ENCODE measurements around the gene ANGPTL1.

The ANGPTL1 gene

DNA sequence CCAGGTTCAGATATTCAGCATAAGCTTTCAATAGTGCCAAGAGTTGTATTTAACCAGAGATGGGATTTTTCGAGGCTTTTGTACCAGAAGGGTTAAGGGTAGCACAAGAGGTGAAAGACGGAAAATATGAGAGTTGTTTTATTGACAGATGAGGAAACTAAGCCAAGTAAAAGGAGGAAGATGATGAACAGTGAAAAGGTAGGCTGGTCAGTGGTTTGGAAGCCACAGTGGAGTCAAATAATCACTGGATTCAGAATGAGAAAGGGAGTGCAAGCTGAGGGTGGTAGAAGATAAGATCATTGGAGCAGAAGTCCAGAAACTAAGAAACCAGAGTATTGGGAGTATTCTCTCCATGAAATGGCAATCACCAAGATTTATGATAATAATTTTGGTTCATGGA is 45.7 kb downstream of the ANGPTL1 start:
- Histone ChIP-seq H3K27me3 (ENCODE audit: control insufficient read depth in 1 of 2, insufficient read depth in 1 of 2, low read length in 2 of 2) (no peaks in the 10 kb centered on the region), H3K4me1 (ENCODE audit: control insufficient read depth, insufficient read depth, low read depth, low read length) (no peaks in the 10 kb centered on the region), H3K4me2 (ENCODE audit: low read length, poor library complexity, severe bottlenecking) (no peak overlapping the region), H3K4me3 (ENCODE audit: insufficient read depth in 1 of 2, low read depth in 1 of 2, low read length in 2 of 2) (no peak overlapping the region), H3K79me1 (replicated peaks; ENCODE audit: low read length, poor library complexity, severe bottlenecking) (peaks cover 10% of the 10 kb centered on the region), H2AFZ (ENCODE audit: low read depth, low read length) (no peak overlapping the region), H3K9ac (ENCODE audit: low read length) (no peak overlapping the region), H4K91ac (ENCODE audit: low read length) (no peak overlapping the region), H2BK5ac (ENCODE audit: low read depth, low read length, poor library complexity, severe bottlenecking) (no peak overlapping the region), H3K4ac (ENCODE audit: low read depth in 1 of 2, low read length in 2 of 2) (no peak overlapping the region), H3K9me3 (ENCODE audit: control insufficient read depth, low read length) (no peaks in the 10 kb centered on the region), H3K18ac (ENCODE audit: low read depth in 1 of 2, low read length in 2 of 2) (no peak overlapping the region), H3K14ac (ENCODE audit: low read length in 2 of 2) (no peak overlapping the region), H3K36me3 (ENCODE audit: control insufficient read depth in 1 of 2, insufficient read depth in 2 of 2, low read depth in 1 of 2, low read length in 2 of 2) (peaks cover 7 to 78% of the 10 kb centered on the region in 2 experiments), H2AK5ac (ENCODE audit: low read length, severe bottlenecking) (no peak overlapping the region), H2BK15ac (ENCODE audit: low read depth, poor library complexity, severe bottlenecking) (no peak overlapping the region), H3K27ac (ENCODE audit: low read length, poor library complexity, severe bottlenecking) (no peak overlapping the region), H3K23ac (ENCODE audit: low read length in 2 of 2) (no peak overlapping the region), H4K8ac (ENCODE audit: low read length) (no peak overlapping the region), H2BK120ac (ENCODE audit: low read depth, low read length) (no peak overlapping the region), H2BK12ac (ENCODE audit: low read length in 2 of 2) (no peak overlapping the region)
- no peak for DNase-seq
- 97% methylated on average over 2 of the region's 2 CpGs for WGBS

DNA sequence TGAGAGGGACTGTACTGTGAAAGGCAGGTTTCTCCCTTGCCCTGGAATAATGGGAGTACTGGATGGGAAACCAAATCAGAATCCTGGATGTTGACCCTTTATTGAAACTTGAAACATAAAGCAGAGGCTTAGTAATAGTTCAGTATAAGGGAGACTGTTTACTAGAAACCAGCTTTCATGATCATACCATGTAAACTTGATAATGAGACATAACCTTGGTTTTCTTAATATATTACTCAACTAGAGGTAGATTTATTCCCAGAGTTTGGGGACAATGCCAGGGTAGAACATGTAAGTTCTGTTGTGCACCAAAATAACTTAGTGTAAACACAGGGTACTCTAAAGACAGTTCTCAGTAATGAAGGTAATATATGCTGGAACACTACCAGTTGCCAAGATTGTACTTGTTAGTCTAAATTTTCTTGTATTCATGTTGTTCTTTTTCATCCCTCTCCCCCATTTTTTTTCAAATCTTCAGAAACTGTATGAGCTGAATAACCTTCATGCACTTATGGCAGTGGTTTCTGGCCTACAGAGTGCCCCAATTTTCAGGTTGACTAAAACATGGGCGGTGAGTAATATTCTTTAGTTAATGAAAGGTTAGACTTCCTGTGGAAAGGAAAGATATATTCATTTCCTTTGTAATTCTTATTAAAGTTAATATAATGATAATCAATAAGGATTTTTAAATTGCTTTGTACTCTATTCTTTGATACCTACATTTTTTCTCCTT is 49.6 kb downstream of the ANGPTL1 start:
- H2BK12ac ChIP-seq (ENCODE audit: low read length in 2 of 2) = no peak overlapping the region
- no peak for DNase-seq
- H3K79me1 ChIP-seq (replicated peaks; ENCODE audit: low read length, poor library complexity, severe bottlenecking) = peaks cover 13% of the 10 kb centered on the region
- H4K91ac ChIP-seq (ENCODE audit: low read length) = no peak overlapping the region
- H3K4me1 ChIP-seq (ENCODE audit: control insufficient read depth, insufficient read depth, low read depth, low read length) = no peaks in the 10 kb centered on the region
- WGBS = no CpG with 5 or more reads among the region's 1 CpG
- H2AK5ac ChIP-seq (ENCODE audit: low read length, severe bottlenecking) = no peak overlapping the region
- no peak overlapping the region for H2BK5ac ChIP-seq (ENCODE audit: low read depth, low read length, poor library complexity, severe bottlenecking)
- no peak overlapping the region for H3K27ac ChIP-seq (ENCODE audit: low read length, poor library complexity, severe bottlenecking)
- no peak overlapping the region for H2AFZ ChIP-seq (ENCODE audit: low read depth, low read length)
- no peaks in the 10 kb centered on the region for H3K27me3 ChIP-seq (ENCODE audit: control insufficient read depth in 1 of 2, insufficient read depth in 1 of 2, low read length in 2 of 2)
- H2BK15ac ChIP-seq (ENCODE audit: low read depth, poor library complexity, severe bottlenecking) = no peak overlapping the region
- H3K4ac ChIP-seq (ENCODE audit: low read depth in 1 of 2, low read length in 2 of 2) = no peak overlapping the region
- H3K4me2 ChIP-seq (ENCODE audit: low read length, poor library complexity, severe bottlenecking) = no peak overlapping the region
- no peak overlapping the region for H3K18ac ChIP-seq (ENCODE audit: low read depth in 1 of 2, low read length in 2 of 2)
- no peak overlapping the region for H3K9ac ChIP-seq (ENCODE audit: low read length)
- H3K14ac ChIP-seq (ENCODE audit: low read length in 2 of 2) = no peak overlapping the region
- no peak overlapping the region for H4K8ac ChIP-seq (ENCODE audit: low read length)
- H3K23ac ChIP-seq (ENCODE audit: low read length in 2 of 2) = no peak overlapping the region
- H2BK120ac ChIP-seq (ENCODE audit: low read depth, low read length) = no peak overlapping the region
- peaks cover 3 to 62% of the 10 kb centered on the region in 2 experiments for H3K36me3 ChIP-seq (ENCODE audit: control insufficient read depth in 1 of 2, insufficient read depth in 2 of 2, low read depth in 1 of 2, low read length in 2 of 2)
- no peaks in the 10 kb centered on the region for H3K9me3 ChIP-seq (ENCODE audit: control insufficient read depth, low read length)
- no peak overlapping the region for H3K4me3 ChIP-seq (ENCODE audit: insufficient read depth in 1 of 2, low read depth in 1 of 2, low read length in 2 of 2)

DNA sequence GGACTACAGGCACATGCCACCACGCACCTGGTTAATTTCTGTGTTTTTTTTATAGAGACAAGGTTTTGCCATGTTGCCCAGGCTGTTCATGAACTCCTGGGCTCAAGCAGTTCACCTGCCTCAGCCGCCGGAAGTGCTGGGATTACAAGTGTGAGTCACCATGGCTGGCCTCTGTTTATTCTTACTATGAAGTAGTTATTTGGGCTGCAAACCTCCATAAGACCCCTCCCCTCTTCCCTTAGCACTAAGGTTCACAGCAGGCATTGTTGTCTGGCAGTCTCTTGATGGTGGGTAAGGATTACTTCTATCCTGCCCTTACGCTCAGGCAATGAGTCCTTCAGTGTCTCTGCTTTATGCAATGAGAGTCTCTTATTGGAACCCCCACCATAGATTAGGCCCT is 51.8 kb downstream of the ANGPTL1 start:
- Histone ChIP-seq H3K27ac (ENCODE audit: low read length, poor library complexity, severe bottlenecking) (no peak overlapping the region), H3K79me1 (replicated peaks; ENCODE audit: low read length, poor library complexity, severe bottlenecking) (peaks cover 19% of the 10 kb centered on the region), H3K36me3 (ENCODE audit: control insufficient read depth in 1 of 2, insufficient read depth in 2 of 2, low read depth in 1 of 2, low read length in 2 of 2) (peaks cover 3 to 62% of the 10 kb centered on the region in 2 experiments), H3K14ac (ENCODE audit: low read length in 2 of 2) (no peak overlapping the region), H3K27me3 (ENCODE audit: control insufficient read depth in 1 of 2, insufficient read depth in 1 of 2, low read length in 2 of 2) (no peaks in the 10 kb centered on the region), H3K23ac (ENCODE audit: low read length in 2 of 2) (no peak overlapping the region), H2BK15ac (ENCODE audit: low read depth, poor library complexity, severe bottlenecking) (no peak overlapping the region), H2BK12ac (ENCODE audit: low read length in 2 of 2) (no peak overlapping the region), H3K18ac (ENCODE audit: low read depth in 1 of 2, low read length in 2 of 2) (no peak overlapping the region), H2AK5ac (ENCODE audit: low read length, severe bottlenecking) (no peak overlapping the region), H4K8ac (ENCODE audit: low read length) (no peak overlapping the region), H3K4me2 (ENCODE audit: low read length, poor library complexity, severe bottlenecking) (no peak overlapping the region), H3K4me3 (ENCODE audit: insufficient read depth in 1 of 2, low read depth in 1 of 2, low read length in 2 of 2) (no peak overlapping the region), H2AFZ (ENCODE audit: low read depth, low read length) (no peak overlapping the region), H4K91ac (ENCODE audit: low read length) (no peak overlapping the region), H3K4me1 (ENCODE audit: control insufficient read depth, insufficient read depth, low read depth, low read length) (no peaks in the 10 kb centered on the region), H3K4ac (ENCODE audit: low read depth in 1 of 2, low read length in 2 of 2) (no peak overlapping the region), H2BK120ac (ENCODE audit: low read depth, low read length) (no peak overlapping the region), H2BK5ac (ENCODE audit: low read depth, low read length, poor library complexity, severe bottlenecking) (no peak overlapping the region), H3K9ac (ENCODE audit: low read length) (no peak overlapping the region), H3K9me3 (ENCODE audit: control insufficient read depth, low read length) (no peaks in the 10 kb centered on the region)
- WGBS = 84% methylated on average over 3 of the region's 4 CpGs
- no peak for DNase-seq

DNA sequence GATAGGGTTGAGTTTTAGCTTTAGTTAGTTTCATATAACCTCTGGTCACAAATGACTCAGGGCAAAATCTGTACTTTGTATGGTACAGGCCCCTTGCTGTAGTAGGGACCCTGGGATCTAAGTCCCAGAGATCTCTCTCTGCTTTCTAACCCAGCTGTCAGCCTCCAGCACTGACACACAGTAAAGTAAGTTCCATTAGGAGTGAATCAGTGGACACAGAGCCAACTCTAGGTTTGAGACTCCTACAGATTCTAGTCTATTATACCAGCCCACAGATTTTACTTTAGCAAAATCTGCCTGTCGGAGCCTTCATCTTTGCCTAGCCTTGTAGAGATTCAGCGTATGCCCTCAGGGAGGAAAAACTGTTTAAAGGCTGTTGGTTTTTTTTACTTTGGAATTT is 52.5 kb downstream of the ANGPTL1 start:
- H3K18ac ChIP-seq (ENCODE audit: low read depth in 1 of 2, low read length in 2 of 2) = no peak overlapping the region

More for the DNA sequence above, 52.5 kb downstream of the ANGPTL1 start:
- DNase-seq = no peak
- no peak overlapping the region for H3K14ac ChIP-seq (ENCODE audit: low read length in 2 of 2)
- no peak overlapping the region for H2AK5ac ChIP-seq (ENCODE audit: low read length, severe bottlenecking)
- H3K36me3 ChIP-seq (ENCODE audit: control insufficient read depth in 1 of 2, insufficient read depth in 2 of 2, low read depth in 1 of 2, low read length in 2 of 2) = peaks cover 3 to 62% of the 10 kb centered on the region in 2 experiments
- no peak overlapping the region for H3K4ac ChIP-seq (ENCODE audit: low read depth in 1 of 2, low read length in 2 of 2)
- no peak overlapping the region for H4K91ac ChIP-seq (ENCODE audit: low read length)
- no peak overlapping the region for H3K27ac ChIP-seq (ENCODE audit: low read length, poor library complexity, severe bottlenecking)
- H3K4me3 ChIP-seq (ENCODE audit: insufficient read depth in 1 of 2, low read depth in 1 of 2, low read length in 2 of 2) = no peak overlapping the region
- H2BK120ac ChIP-seq (ENCODE audit: low read depth, low read length) = no peak overlapping the region
- peak overlapping the region; percentile 63 for H3K9ac ChIP-seq (ENCODE audit: low read length)
- no peak overlapping the region for H2BK5ac ChIP-seq (ENCODE audit: low read depth, low read length, poor library complexity, severe bottlenecking)
- no peaks in the 10 kb centered on the region for H3K27me3 ChIP-seq (ENCODE audit: control insufficient read depth in 1 of 2, insufficient read depth in 1 of 2, low read length in 2 of 2)
- H4K8ac ChIP-seq (ENCODE audit: low read length) = no peak overlapping the region
- no peak overlapping the region for H2AFZ ChIP-seq (ENCODE audit: low read depth, low read length)
- H2BK12ac ChIP-seq (ENCODE audit: low read length in 2 of 2) = no peak overlapping the region
- no peak overlapping the region for H2BK15ac ChIP-seq (ENCODE audit: low read depth, poor library complexity, severe bottlenecking)
- no peaks in the 10 kb centered on the region for H3K4me1 ChIP-seq (ENCODE audit: control insufficient read depth, insufficient read depth, low read depth, low read length)
- no peak overlapping the region for H3K4me2 ChIP-seq (ENCODE audit: low read length, poor library complexity, severe bottlenecking)
- H3K9me3 ChIP-seq (ENCODE audit: control insufficient read depth, low read length) = no peaks in the 10 kb centered on the region
- 94% methylated on average over 2 of the region's 2 CpGs for WGBS
- H3K23ac ChIP-seq (ENCODE audit: low read length in 2 of 2) = no peak overlapping the region
- peaks cover 17% of the 10 kb centered on the region for H3K79me1 ChIP-seq (replicated peaks; ENCODE audit: low read length, poor library complexity, severe bottlenecking)

Data from mesenchymal stem cell (in vitro differentiated cells and primary cell).